Natural killer cell (primary cell): Measurements from ENCODE around the gene SPINK1. TPM values are rescaled to one million over a fixed set of nuclear protein-coding genes. Genes with fewer than 3 reads are reported as not detected.

Experiments
- ATAC-seq, 3 donors: fragments of 150-1000 bp in 2 of 3; fragments of 200-7000 bp in 1 of 3; cut with Tn5 transposase; 1 replicate in 1 of 3; 2 replicates in 2 of 3; pipeline ENCODE4 v1.10.0; 2021; ENCODE audit warnings: mild to moderate bottlenecking in 2 of 3, moderate library complexity in 2 of 3
- DNase-seq, 2 donors: peaks; one replicate each; pipeline versions ENCODE4 v3.0.0 to v3.0.0-alpha.2; 2013 to 2021; ENCODE audit warnings: mixed read lengths in 1 of 2
- H3K27ac ChIP-seq: one replicate; pipeline ENCODE4 v1.5.1; 2013; ENCODE audit warnings: mild to moderate bottlenecking, low read length
- H3K27me3 ChIP-seq: one replicate; pipeline ENCODE4 v1.6.1; 2013; ENCODE audit warnings: low read length; ENCODE audit not compliant: control insufficient read depth, insufficient read depth
- H3K36me3 ChIP-seq: one replicate; pipeline ENCODE4 v1.6.1; 2013; ENCODE audit warnings: low read length; ENCODE audit not compliant: control insufficient read depth, insufficient read depth
- H3K4me1 ChIP-seq: one replicate; pipeline ENCODE4 v1.6.1; 2013; ENCODE audit warnings: low read length; ENCODE audit not compliant: control insufficient read depth, insufficient read depth
- H3K4me3 ChIP-seq: one replicate; pipeline ENCODE4 v1.5.1; 2013; ENCODE audit warnings: low read length
- H3K9me3 ChIP-seq: one replicate; pipeline ENCODE4 v1.6.1; 2013; ENCODE audit warnings: low read length; ENCODE audit not compliant: control insufficient read depth, insufficient read depth
- H3K27ac Mint-ChIP-seq, 2 donors: one replicate each; pipeline ENCODE4 v1.8.0; 2022; ENCODE audit warnings: mild to moderate bottlenecking in 2 of 2, mixed read lengths in 2 of 2, moderate library complexity in 1 of 2
- H3K27me3 Mint-ChIP-seq, 2 donors: one replicate each; pipeline ENCODE4 v1.8.0; 2022; ENCODE audit warnings: low read depth in 2 of 2, mixed read lengths in 2 of 2
- H3K36me3 Mint-ChIP-seq: one replicate; pipeline ENCODE4 v1.8.0; 2022; ENCODE audit warnings: mixed read lengths
- H3K4me1 Mint-ChIP-seq, 2 donors: one replicate each; pipeline ENCODE4 v1.8.0; 2022; ENCODE audit warnings: mixed read lengths in 2 of 2
- H3K4me3 Mint-ChIP-seq: one replicate; pipeline ENCODE4 v1.8.0; 2022; ENCODE audit warnings: mild to moderate bottlenecking, moderate library complexity, mixed read lengths
- H3K9me3 Mint-ChIP-seq, 2 donors: one replicate each; pipeline ENCODE4 v1.8.0; 2022; ENCODE audit warnings: mixed read lengths in 2 of 2
- CTCF ChIP-seq: fragments of 200-600 bp; IDR thresholded peaks from one replicate; pipeline ENCODE4 v1.8.0; 2022; ENCODE audit warnings: antibody characterized with exemption
- WGBS: methylation state at CpG from one replicate; pipeline ENCODE4 v1.1.7; 2013; ENCODE audit warnings: missing lambda C conversion rate; ENCODE audit not compliant: insufficient coverage; 5-methylcytosine and 5-hydroxymethylcytosine counted together
- intact Hi-C: fragments of 100-400 bp; cut with micrococcal nuclease; formaldehyde crosslinking; loops from one replicate; pipeline ENCODE4 v1.14.2; 2022
- total RNA-seq, 4 donors: library from RNA; stranded (reverse); fragments of 120-200 nt in 1 of 4; gene quantifications; one replicate each; pipeline versions ENCODE4 v1.2.3 to v1.2.4, GENCODE V29; 2013 to 2022

Gene SPINK1
- total RNA-seq, 3 donors from 2014 or later (not counting 1 experiment from before 2014, with no cell fraction given), result not detected

- no peaks in the 10 kb centered on the region for H3K27me3 ChIP-seq
- no peak overlapping the region for H3K4me3 ChIP-seq
- no peak overlapping the region for H3K27ac ChIP-seq
- ATAC-seq (no peak), DNase-seq (peak in 1 of 2 donors; percentile 12)
- no peaks in the 10 kb centered on the region for H3K36me3 ChIP-seq
- H3K9me3 ChIP-seq, result no peaks in the 10 kb centered on the region
- intact Hi-C loops, result no loop called here
- no peaks in the 10 kb centered on the region for H3K9me3 Mint-ChIP-seq
- H3K4me1 Mint-ChIP-seq, result peaks cover 30 to 33% of the 10 kb centered on the region in 2 donors
- H3K4me3 Mint-ChIP-seq, result no peak overlapping the region
- H3K4me1 ChIP-seq, result peaks cover 14% of the 10 kb centered on the region
- peak overlapping the region; percentile 37 to 49 for H3K27ac Mint-ChIP-seq
- no peak for TF ChIP-seq CTCF
- no peaks in the 10 kb centered on the region for H3K36me3 Mint-ChIP-seq
- no peaks in the 10 kb centered on the region for H3K27me3 Mint-ChIP-seq
- WGBS, result 96% methylated on average over 2 of the region's 8 CpGs
Measured at GRCh38 chr5:147784146-147784987, 47.1 kb downstream of the SPINK1 start.

GRCh38 chr5:147782110-147783028, 49.1 kb downstream of the SPINK1 start, which contains the start of gene JAKMIP2:
TSS of gene JAKMIP2 (minus strand) at chr5:147782728. CDS start at chr5:147671806, 110,922 bp downstream.
- H3K4me1 ChIP-seq, result peaks cover 14% of the 10 kb centered on the region
- Mint-ChIP-seq H3K4me3 (peak within 1 kb of the TSS; percentile 97), H3K27ac (peak within 1 kb of the TSS; percentile 92 to 94), H3K27me3 (no peaks in the 10 kb centered on the region), H3K4me1 (peaks cover 30 to 33% of the 10 kb centered on the region in 2 donors), H3K9me3 (no peaks in the 10 kb centered on the region), H3K36me3 (no peaks in the 10 kb centered on the region)
- no peaks in the 10 kb centered on the region for H3K9me3 ChIP-seq
- ATAC-seq (peak; percentile 95 to 98 (median 97)), DNase-seq (peak; percentile 70 to 88)
- TF ChIP-seq CTCF, result no peak
- intact Hi-C loops, result loop anchor here (2.0 kb wide), 1 partner anchor 22 kb away; no protein-coding TSS in a partner anchor
- peak within 1 kb of the TSS; percentile 61 for H3K4me3 ChIP-seq
- H3K27me3 ChIP-seq, result no peaks in the 10 kb centered on the region
- peak within 1 kb of the TSS; percentile 74 for H3K27ac ChIP-seq
- H3K36me3 ChIP-seq, result no peaks in the 10 kb centered on the region
- under 1% methylated on average over 18 of the region's 19 CpGs for WGBS

- DNase-seq (no peak), ATAC-seq (no peak)
- peak overlapping the region; percentile 97 for H3K4me3 Mint-ChIP-seq
- H3K9me3 ChIP-seq, result no peaks in the 10 kb centered on the region
- peak overlapping the region; percentile 92 to 94 for H3K27ac Mint-ChIP-seq
- peak overlapping the region; percentile 10 for H3K27ac ChIP-seq
- no peaks in the 10 kb centered on the region for H3K27me3 Mint-ChIP-seq
- no peaks in the 10 kb centered on the region for H3K36me3 Mint-ChIP-seq
- no peaks in the 10 kb centered on the region for H3K27me3 ChIP-seq
- WGBS, result 79% methylated on average over 5 of the region's 5 CpGs
- no peak for TF ChIP-seq CTCF
- H3K4me1 Mint-ChIP-seq, result peaks cover 30 to 33% of the 10 kb centered on the region in 2 donors
- H3K4me1 ChIP-seq, result peaks cover 14% of the 10 kb centered on the region
- no peaks in the 10 kb centered on the region for H3K9me3 Mint-ChIP-seq
- H3K4me3 ChIP-seq, result no peak overlapping the region
- no peaks in the 10 kb centered on the region for H3K36me3 ChIP-seq
- intact Hi-C loops, result no loop called here
Measured at GRCh38 chr5:147780924-147781573, 50.4 kb downstream of the SPINK1 start.
